DOHH2 (cell line): ENCODE data around the gene RAI1.

Experiments
- H3F3A ChIP-seq: fragments of 200-600 bp; sonication (generic), shearing (Covaris generic); 2 replicates; pipeline ENCODE4 v1.6.0; 2016; ENCODE audit warnings: antibody characterized with exemption, mild to moderate bottlenecking; ENCODE audit not compliant: control insufficient read depth, insufficient read depth
- H3K27ac ChIP-seq: fragments of 200-600 bp; sonication (generic); 2 replicates; pipeline ENCODE4 v1.5.1; 2014; ENCODE audit warnings: low read depth, mild to moderate bottlenecking, low read length, moderate library complexity
- H3K27me3 ChIP-seq: fragments of 200-600 bp; sonication (generic); 2 replicates; pipeline ENCODE4 v1.6.1; 2014; ENCODE audit warnings: mild to moderate bottlenecking, low read length, mixed read lengths; ENCODE audit not compliant: control insufficient read depth
- H3K36me3 ChIP-seq: fragments of 200-600 bp; sonication (generic); 2 replicates; pipeline ENCODE4 v1.6.1; 2014; ENCODE audit warnings: mild to moderate bottlenecking, low read length, moderate library complexity, mixed read lengths; ENCODE audit not compliant: control insufficient read depth
- H3K4me1 ChIP-seq: fragments of 200-600 bp; sonication (generic); 2 replicates; pipeline ENCODE4 v1.6.1; 2014; ENCODE audit warnings: mild to moderate bottlenecking, low read length, mixed read lengths; ENCODE audit not compliant: control insufficient read depth
- H3K4me2 ChIP-seq: fragments of 200-600 bp; sonication (generic); 2 replicates; pipeline ENCODE4 v1.6.0; 2014; ENCODE audit warnings: mild to moderate bottlenecking, low read length, moderate library complexity
- H3K4me3 ChIP-seq: fragments of 200-600 bp; sonication (generic); 2 replicates; pipeline ENCODE4 v1.5.1; 2014; ENCODE audit warnings: mild to moderate bottlenecking, low read length, mixed read lengths
- H3K79me2 ChIP-seq: fragments of 200-600 bp; sonication (generic); 2 replicates; pipeline ENCODE4 v1.6.1; 2014; ENCODE audit warnings: mild to moderate bottlenecking, low read length, mixed read lengths; ENCODE audit not compliant: control insufficient read depth
- H3K9me2 ChIP-seq: fragments of 200-600 bp; sonication (generic); replicated peaks from 2 replicates; pipeline ENCODE4 v1.6.1; 2014; ENCODE audit warnings: mild to moderate bottlenecking, low read length, mixed read lengths; ENCODE audit not compliant: control insufficient read depth
- H3K9me3 ChIP-seq: fragments of 200-600 bp; sonication (generic); 2 replicates; pipeline ENCODE4 v1.6.1; 2014; ENCODE audit warnings: antibody characterized with exemption, low read length, mixed read lengths; ENCODE audit not compliant: control insufficient read depth, insufficient read depth
- H4K20me1 ChIP-seq: fragments of 200-600 bp; sonication (generic); 2 replicates; pipeline ENCODE4 v1.6.0; 2014; ENCODE audit warnings: low read depth, mild to moderate bottlenecking, antibody characterized with exemption, low read length, moderate library complexity; ENCODE audit not compliant: control insufficient read depth, insufficient read depth
- CTCF ChIP-seq: fragments of 200-600 bp; sonication (generic); IDR thresholded peaks from one replicate; pipeline ENCODE4 v1.5.1; 2014; ENCODE audit warnings: antibody characterized with exemption, mild to moderate bottlenecking, low read depth, low read length; ENCODE audit not compliant: poor library complexity, severe bottlenecking
- EZH2phosphoT487 ChIP-seq: fragments of 200-600 bp; sonication (generic); IDR thresholded peaks from 2 replicates; pipeline ENCODE4 v1.6.1; 2017; ENCODE audit warnings: borderline replicate concordance, mild to moderate bottlenecking, antibody characterized with exemption, low read length, moderate library complexity, mixed read lengths

RAI1 gene

GRCh38 chr17:17834974-17835373 is 153.7 kb downstream of the RAI1 start:
- H3K9me3 ChIP-seq: no peaks in the 10 kb centered on the region
- H3K4me3 ChIP-seq: peak overlapping the region; percentile 97
- H3K4me1 ChIP-seq: peaks cover 67% of the 10 kb centered on the region
- no peak for TF ChIP-seq CTCF
- no peak for TF ChIP-seq EZH2phosphoT487
- peaks cover 82% of the 10 kb centered on the region for H3K79me2 ChIP-seq
- H4K20me1 ChIP-seq: peaks cover 8% of the 10 kb centered on the region; the same call in 1 of the 2 replicates
- peak overlapping the region; percentile 81 for H3K27ac ChIP-seq
- H3F3A ChIP-seq: peaks cover 21% of the 10 kb centered on the region
- H3K9me2 ChIP-seq: no peaks in the 10 kb centered on the region
- H3K4me2 ChIP-seq: peak overlapping the region; percentile 99
- H3K27me3 ChIP-seq: no peaks in the 10 kb centered on the region
- peaks cover 58% of the 10 kb centered on the region for H3K36me3 ChIP-seq

- peaks cover 21% of the 10 kb centered on the region for H3F3A ChIP-seq
- H3K4me3 ChIP-seq: peak overlapping the region; percentile 97
- no peaks in the 10 kb centered on the region for H3K9me3 ChIP-seq
- H3K4me1 ChIP-seq: peaks cover 72% of the 10 kb centered on the region
- peaks cover 76% of the 10 kb centered on the region for H3K79me2 ChIP-seq
- peaks cover 8% of the 10 kb centered on the region; the same call in 1 of the 2 replicates for H4K20me1 ChIP-seq
- H3K27ac ChIP-seq: peak overlapping the region; percentile 81
- peaks cover 52% of the 10 kb centered on the region for H3K36me3 ChIP-seq
- TF ChIP-seq EZH2phosphoT487 (no peak), CTCF (no peak)
- peak overlapping the region; percentile 99 for H3K4me2 ChIP-seq
- H3K27me3 ChIP-seq: no peaks in the 10 kb centered on the region
- H3K9me2 ChIP-seq: no peaks in the 10 kb centered on the region
These were observed 154.4 kb downstream of the RAI1 start for GRCh38 chr17:17835415-17836249.

- Histone ChIP-seq H4K20me1 (peaks cover 8% of the 10 kb centered on the region; the same call in 1 of the 2 replicates), H3K9me2 (no peaks in the 10 kb centered on the region), H3K9me3 (no peaks in the 10 kb centered on the region), H3F3A (peaks cover 21% of the 10 kb centered on the region), H3K27me3 (no peaks in the 10 kb centered on the region), H3K4me2 (peak overlapping the region; percentile 99), H3K4me1 (peaks cover 79% of the 10 kb centered on the region), H3K36me3 (peaks cover 45% of the 10 kb centered on the region), H3K79me2 (peaks cover 69% of the 10 kb centered on the region), H3K27ac (peak overlapping the region; percentile 81), H3K4me3 (peak overlapping the region; percentile 97)
- no peak for TF ChIP-seq EZH2phosphoT487
- TF ChIP-seq CTCF: peak; percentile 15
These were observed 155.1 kb downstream of the RAI1 start for GRCh38 chr17:17836250-17836817.
